CD4-positive, alpha-beta T cell treated with Interleukin-17A for 1 hour (primary cell): ENCODE results near the gene INS.

Experiments used
- DNase-seq: peaks from one replicate; pipeline ENCODE4 v3.0.0-alpha.2; 2020

Gene INS

GRCh38 chr11:2113776-2114175 lies 47.2 kb downstream of the INS start:
- no peak for DNase-seq

GRCh38 chr11:2110521-2110920 lies 50.5 kb downstream of the INS start:
- DNase-seq, result no peak
